Spleen (tissue), 11 donors: Measurements from ENCODE around the gene ATF6B. TPM values are rescaled to one million over a fixed set of nuclear protein-coding genes. Genes with fewer than 3 reads are reported as not detected.

Experiments used
- DNase-seq: peaks from one replicate; pipeline ENCODE4 v3.0.0-alpha.2; 2020
- H3K27ac ChIP-seq, 8 donors: fragments of 200-600 bp; sonication (generic) in 7 of 8; 1 replicate in 4 of 8; 2 replicates in 4 of 8; pipeline versions ENCODE4 v1.5.0 to v1.8.0; 2016 to 2021; ENCODE audit warnings: inconsistent platforms in 4 of 8, mild to moderate bottlenecking in 4 of 8, moderate library complexity in 1 of 8
- H3K27me3 ChIP-seq, 7 donors: fragments of 200-600 bp; sonication (generic) in 6 of 7; replicated peaks in 1 of 7; 1 replicate in 4 of 7; 2 replicates in 3 of 7; pipeline versions ENCODE4 v1.5.0 to v1.8.0; 2016 to 2021; ENCODE audit warnings: inconsistent platforms in 3 of 7, mild to moderate bottlenecking in 1 of 7
- H3K36me3 ChIP-seq, 6 donors: fragments of 200-600 bp; sonication (generic) in 5 of 6; 1 replicate in 4 of 6; 2 replicates in 2 of 6; pipeline versions ENCODE4 v1.5.0 to v1.8.0; 2016 to 2021; ENCODE audit warnings: inconsistent platforms in 2 of 6
- H3K4me1 ChIP-seq, 6 donors: fragments of 200-600 bp; sonication (generic) in 5 of 6; 1 replicate in 3 of 6; 2 replicates in 3 of 6; pipeline versions ENCODE4 v1.5.0 to v1.8.0; 2016 to 2021; ENCODE audit warnings: inconsistent platforms in 3 of 6
- H3K4me3 ChIP-seq, 8 donors: fragments of 200-600 bp; sonication (generic) in 7 of 8; 1 replicate in 4 of 8; 2 replicates in 4 of 8; pipeline versions ENCODE4 v1.5.0 to v1.8.0; 2016 to 2021; ENCODE audit warnings: inconsistent platforms in 4 of 8, mild to moderate bottlenecking in 4 of 8, moderate library complexity in 2 of 8
- H3K9me3 ChIP-seq, 8 donors: fragments of 200-600 bp; sonication (generic) in 7 of 8; 1 replicate in 4 of 8; 2 replicates in 4 of 8; pipeline versions ENCODE4 v1.5.0 to v1.8.0; 2016 to 2021; ENCODE audit warnings: inconsistent platforms in 4 of 8
- CTCF ChIP-seq, 11 experiments: fragments of 200-600 bp in 7 of 11; fragments of 450-650 bp in 4 of 11; sonication (generic) in 4 of 11; IDR thresholded peaks in 8 of 11; conservative IDR thresholded peaks in 3 of 11; 1 replicate in 7 of 11; 2 replicates in 4 of 11; pipeline versions ENCODE4 v1.4.0 to v1.8.0; 2016 to 2021; ENCODE audit warnings: antibody characterized with exemption in 11 of 11, inconsistent platforms in 4 of 11, mild to moderate bottlenecking in 1 of 11
- POLR2A ChIP-seq, 3 donors: fragments of 450-650 bp; IDR thresholded peaks; one replicate each; pipeline ENCODE4 v1.5.1; 2017; ENCODE audit warnings: antibody characterized with exemption in 3 of 3, mild to moderate bottlenecking in 1 of 3
- POLR2AphosphoS5 ChIP-seq, 3 donors: sonication (generic); formaldehyde crosslinking; IDR thresholded peaks; one replicate each; pipeline ENCODE4 v1.5.1; 2017; ENCODE audit warnings: antibody characterized with exemption in 3 of 3
- WGBS, 5 donors: extraction: QIAGEN DNeasy Blood & Tissue Kit in 3 of 5; methylation state at CpG; one replicate each; pipeline versions ENCODE4 v1.1.5 to v1.1.7; 2013 to 2018; 5-methylcytosine and 5-hydroxymethylcytosine counted together
- intact Hi-C: fragments of 100-400 bp; cut with DNase I; formaldehyde crosslinking; loops from one replicate; pipeline ENCODE4 v1.15.0; 2023; ENCODE audit warnings: low total_unique reads
- polyA plus RNA-seq, 3 donors: library from polyadenylated mRNA; stranded (reverse); fragments of 200-250 nt; gene quantifications; one replicate each; pipeline ENCODE4 v1.2.1, GENCODE V29; 2013
- total RNA-seq, 7 donors: library from RNA; depleted of rRNA in 3 of 7; stranded (reverse); fragments of >200 nt in 3 of 7; fragmentation: NEBNext Ultra II Directional in 4 of 7; extraction: Animal tissue kit (Norgen Biotek cat#: 25700) in 4 of 7; gene quantifications; one replicate each; pipeline versions ENCODE4 v1.1.0 to v1.2.1, GENCODE V29; 2016 to 2021
- donor health status: healthy with polysubstance abuse.
- donor health status: DM: no; HTN: no; CAD: no; lungs with moderate emphysema.
- donor health status: DM: no; HTN: no; CAD: no.
- donor health status: Bipolar disorder and iron deficiency.
- donor health status: healthy.
- donor health status: DM: no; HTN: no; CAD: no.
- donor health status: DM: yes; HTN: yes; CAD: no.

The ATF6B gene
- total and polyA plus RNA-seq, 10 donors: 45.3 to 126 (median 92.7) TPM

- intact Hi-C loops: no loop called here
- H3K27me3 ChIP-seq: peaks cover 0 to 42% (median 13%) of the 10 kb centered on the region in 7 donors
- no peak for TF ChIP-seq POLR2AphosphoS5 (IDR thresholded peaks at IDR 0.05)
- no peak for TF ChIP-seq CTCF (IDR thresholded peaks at IDR 0.05 in 8 of 11, conservative IDR thresholded peaks at IDR 0.05 in 3 of 11)
- no peak for TF ChIP-seq POLR2A (IDR thresholded peaks at IDR 0.05)
- H3K4me3 ChIP-seq: no peak overlapping the region
- DNase-seq: peak; percentile 29
- peaks cover 12 to 51% (median 33%) of the 10 kb centered on the region in 6 donors for H3K4me1 ChIP-seq
- peaks cover 0 to 26% (median 0%) of the 10 kb centered on the region in 6 donors for H3K36me3 ChIP-seq
- 77 to 85% (median 79%) methylated on average over 14 to 17 of the region's 17 CpGs for WGBS, 5 donors
- peak overlapping the region in 3 of 8 donors; percentile 60 to 85 (median 83) for H3K27ac ChIP-seq
- H3K9me3 ChIP-seq: no peaks in the 10 kb centered on the region
Measured at GRCh38 chr6:32085759-32086459, 42.1 kb downstream of the ATF6B start.

GRCh38 chr6:32084780-32085179, 43.3 kb downstream of the ATF6B start:
- TF ChIP-seq CTCF (IDR thresholded peaks at IDR 0.05 in 8 of 11, conservative IDR thresholded peaks at IDR 0.05 in 3 of 11) (no peak), POLR2AphosphoS5 (IDR thresholded peaks at IDR 0.05) (no peak), POLR2A (IDR thresholded peaks at IDR 0.05) (no peak)
- Histone ChIP-seq H3K27ac (peak overlapping the region in 1 of 8 donors; percentile 65), H3K9me3 (no peaks in the 10 kb centered on the region), H3K27me3 (peaks cover 0 to 42% (median 13%) of the 10 kb centered on the region in 7 donors), H3K36me3 (peaks cover 0 to 30% (median 0%) of the 10 kb centered on the region in 6 donors), H3K4me3 (no peak overlapping the region), H3K4me1 (peaks cover 12 to 52% (median 36%) of the 10 kb centered on the region in 6 donors)
- intact Hi-C loops: no loop called here
- 83 to 100% (median 90%) methylated on average over 2 of the region's 2 CpGs for WGBS, 5 donors
- DNase-seq: no peak

- intact Hi-C loops: no loop called here
- no peaks in the 10 kb centered on the region for H3K9me3 ChIP-seq
- no peak overlapping the region for H3K4me3 ChIP-seq
- peaks cover 12 to 52% (median 36%) of the 10 kb centered on the region in 6 donors for H3K4me1 ChIP-seq
- peaks cover 0 to 42% (median 13%) of the 10 kb centered on the region in 7 donors for H3K27me3 ChIP-seq
- peak overlapping the region in 5 of 8 donors; percentile 54 to 71 (median 69) for H3K27ac ChIP-seq
- 91 to 95% (median 93%) methylated on average over 22 of the region's 22 CpGs for WGBS, 5 donors
- no peak for DNase-seq
- TF ChIP-seq POLR2AphosphoS5 (IDR thresholded peaks at IDR 0.05): peak in 1 of 3 donors; percentile 9
- TF ChIP-seq CTCF (IDR thresholded peaks at IDR 0.05 in 8 of 11, conservative IDR thresholded peaks at IDR 0.05 in 3 of 11): no peak
- no peak for TF ChIP-seq POLR2A (IDR thresholded peaks at IDR 0.05)
- peaks cover 0 to 37% (median 0%) of the 10 kb centered on the region in 6 donors for H3K36me3 ChIP-seq
Measured at GRCh38 chr6:32083812-32084768, 44.0 kb downstream of the ATF6B start.
